MM.1S (cell line): ENCODE results near the gene FOXP2.

ENCODE experiments used
- DNase-seq: peaks from one replicate; pipeline ENCODE4 v3.0.0-alpha.2; 2015
- H2AFZ ChIP-seq: fragments of 300-600 bp; sonication (generic); 2 replicates; pipeline ENCODE4 v1.6.0; 2016; ENCODE audit warnings: antibody characterized with exemption, low read length
- H3F3A ChIP-seq: fragments of 300-600 bp; sonication (generic); 2 replicates; pipeline ENCODE4 v1.6.1; 2016; ENCODE audit warnings: mild to moderate bottlenecking, antibody characterized with exemption, low read length, moderate library complexity, mixed read lengths; ENCODE audit not compliant: insufficient read depth
- H3K27ac ChIP-seq: fragments of 300-600 bp; sonication (generic); 2 replicates; pipeline ENCODE4 v1.5.1; 2016; ENCODE audit warnings: mild to moderate bottlenecking, low read length
- H3K27me3 ChIP-seq: fragments of 300-600 bp; sonication (generic); replicated peaks from 2 replicates; pipeline ENCODE4 v1.6.0; 2016; ENCODE audit warnings: low read length; ENCODE audit not compliant: insufficient read depth
- H3K36me3 ChIP-seq: fragments of 300-600 bp; sonication (generic); replicated peaks from 2 replicates; pipeline ENCODE4 v1.6.1; 2016; ENCODE audit warnings: mild to moderate bottlenecking, low read length, mixed read lengths; ENCODE audit not compliant: insufficient read depth
- H3K4me1 ChIP-seq: fragments of 300-600 bp; sonication (generic); 2 replicates; pipeline ENCODE4 v1.6.1; 2016; ENCODE audit warnings: low read length, mixed read lengths
- H3K4me2 ChIP-seq: fragments of 300-600 bp; sonication (generic); 2 replicates; pipeline ENCODE4 v1.6.0; 2016; ENCODE audit warnings: low read depth, low read length
- H3K4me3 ChIP-seq: fragments of 300-600 bp; sonication (generic); 2 replicates; pipeline ENCODE4 v1.5.1; 2016; ENCODE audit warnings: low read length, mixed read lengths
- H3K79me2 ChIP-seq: fragments of 300-600 bp; sonication (generic); 2 replicates; pipeline ENCODE4 v1.6.1; 2016; ENCODE audit warnings: mixed run types, low read length, mixed read lengths
- H3K9ac ChIP-seq: fragments of 300-600 bp; sonication (generic); 2 replicates; pipeline ENCODE4 v1.6.1; 2016; ENCODE audit warnings: low read length, mixed read lengths
- H3K9me2 ChIP-seq: fragments of 300-600 bp; sonication (generic); replicated peaks from 2 replicates; pipeline ENCODE4 v1.6.1; 2016; ENCODE audit warnings: mild to moderate bottlenecking, low read length, mixed read lengths; ENCODE audit not compliant: insufficient read depth
- H3K9me3 ChIP-seq: fragments of 300-600 bp; sonication (generic); replicated peaks from 2 replicates; pipeline ENCODE4 v1.6.1; 2016; ENCODE audit warnings: mild to moderate bottlenecking, low read length, mixed read lengths; ENCODE audit not compliant: insufficient read depth
- H4K20me1 ChIP-seq: fragments of 300-600 bp; sonication (generic); 2 replicates; pipeline ENCODE4 v1.6.1; 2016; ENCODE audit warnings: mild to moderate bottlenecking, low read length, moderate library complexity, mixed read lengths; ENCODE audit not compliant: insufficient read depth
- CTCF ChIP-seq: fragments of 300-600 bp; sonication (generic); IDR thresholded peaks from 2 replicates; pipeline ENCODE4 v1.5.1; 2016; ENCODE audit warnings: antibody characterized with exemption, low read length, mixed read lengths
- EZH2 ChIP-seq: fragments of 300-600 bp; sonication (generic); optimal IDR thresholded peaks from 2 replicates; pipeline ENCODE3; 2017; ENCODE audit warnings: low read depth, mild to moderate bottlenecking, antibody characterized with exemption, low read length, mixed read lengths
- EZH2phosphoT487 ChIP-seq: fragments of 300-600 bp; sonication (generic); IDR thresholded peaks from 2 replicates; pipeline ENCODE4 v1.6.1; 2018; ENCODE audit warnings: antibody characterized with exemption, low read length

FOXP2 gene

DNA sequence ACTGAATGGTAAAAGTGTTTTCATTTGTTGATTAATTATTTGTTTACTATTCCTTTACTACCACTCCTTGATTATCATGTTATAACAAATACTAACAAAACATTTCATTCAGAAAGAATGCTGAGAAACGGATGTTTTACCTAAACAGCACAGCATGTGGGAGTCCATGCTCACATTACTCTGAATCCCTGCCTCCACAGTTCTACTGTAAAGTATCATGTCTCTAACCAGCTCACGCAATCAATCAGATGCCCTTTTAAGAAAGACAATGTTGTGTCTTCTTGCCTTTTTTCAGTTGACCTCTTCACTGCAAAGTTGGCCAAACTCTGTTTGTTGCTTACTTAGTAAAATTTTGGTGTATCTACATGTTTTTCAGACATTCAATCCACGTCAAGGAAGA lies 274.8 kb downstream of the FOXP2 start:
- H3K9ac ChIP-seq = no peak overlapping the region
- no peak overlapping the region for H2AFZ ChIP-seq
- no peak overlapping the region for H3K27ac ChIP-seq
- H3F3A ChIP-seq = no peaks in the 10 kb centered on the region
- no peaks in the 10 kb centered on the region for H3K36me3 ChIP-seq
- H3K79me2 ChIP-seq = no peaks in the 10 kb centered on the region
- TF ChIP-seq EZH2 = no peak
- TF ChIP-seq CTCF = no peak
- no peak for TF ChIP-seq EZH2phosphoT487
- no peaks in the 10 kb centered on the region for H3K9me3 ChIP-seq
- no peaks in the 10 kb centered on the region for H3K9me2 ChIP-seq
- no peaks in the 10 kb centered on the region for H3K4me1 ChIP-seq
- DNase-seq = no peak
- no peak overlapping the region for H3K4me2 ChIP-seq
- no peaks in the 10 kb centered on the region for H4K20me1 ChIP-seq
- H3K27me3 ChIP-seq = no peaks in the 10 kb centered on the region
- H3K4me3 ChIP-seq = no peak overlapping the region

DNA sequence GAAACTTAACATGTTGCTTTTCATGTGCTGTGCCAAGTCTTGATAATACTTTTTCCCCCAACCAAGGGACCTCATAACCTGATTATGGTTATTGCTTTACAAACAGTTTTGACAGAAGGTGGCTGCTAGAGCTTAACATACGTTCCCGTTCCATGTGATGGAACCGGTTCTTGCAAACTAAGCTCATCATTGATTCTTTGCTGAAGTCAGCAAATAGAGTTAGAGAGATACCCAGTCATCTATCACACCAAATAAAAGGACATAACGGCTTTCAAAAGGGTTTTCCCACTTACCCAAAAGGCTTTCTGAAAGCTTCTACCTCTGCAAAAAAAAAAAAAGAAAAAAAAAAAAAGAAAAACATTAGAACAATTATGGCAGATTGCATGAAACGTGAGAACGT lies 277.0 kb downstream of the FOXP2 start:
- H3K9me2 ChIP-seq = no peaks in the 10 kb centered on the region
- no peak for DNase-seq
- no peaks in the 10 kb centered on the region for H3F3A ChIP-seq

DNA sequence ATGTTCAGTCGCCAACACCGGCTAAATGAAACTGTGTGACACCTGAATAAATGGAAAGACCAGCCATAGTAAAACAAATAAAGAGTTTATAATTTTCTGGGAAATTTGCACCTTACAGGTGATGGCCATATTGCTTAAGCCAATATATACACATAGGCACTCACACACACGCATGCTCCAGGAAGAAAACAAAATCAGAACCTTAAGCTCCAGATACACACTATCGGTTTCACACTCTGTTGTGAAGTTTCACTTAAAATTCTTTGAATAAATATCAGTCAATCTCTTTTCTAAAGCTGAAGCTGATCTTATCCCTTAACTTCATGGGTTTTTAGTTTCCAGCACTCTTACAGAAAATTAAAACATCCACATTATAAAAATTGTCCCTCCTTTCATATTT lies 280.6 kb downstream of the FOXP2 start:
- no peak for DNase-seq
- no peak for TF ChIP-seq CTCF
- TF ChIP-seq EZH2phosphoT487 = no peak
- TF ChIP-seq EZH2 = no peak
- H3K27ac ChIP-seq = no peak overlapping the region
- H3F3A ChIP-seq = no peaks in the 10 kb centered on the region
- H3K9me3 ChIP-seq = no peaks in the 10 kb centered on the region
- no peaks in the 10 kb centered on the region for H3K4me1 ChIP-seq
- no peak overlapping the region for H3K9ac ChIP-seq
- H3K4me2 ChIP-seq = no peak overlapping the region
- H3K27me3 ChIP-seq = no peaks in the 10 kb centered on the region
- no peak overlapping the region for H2AFZ ChIP-seq
- H3K36me3 ChIP-seq = no peaks in the 10 kb centered on the region
- no peaks in the 10 kb centered on the region for H3K79me2 ChIP-seq
- H3K9me2 ChIP-seq = no peaks in the 10 kb centered on the region
- H4K20me1 ChIP-seq = no peaks in the 10 kb centered on the region
- H3K4me3 ChIP-seq = no peak overlapping the region

More for the DNA sequence above, 277.0 kb downstream of the FOXP2 start:
- Histone ChIP-seq H3K4me2 (no peak overlapping the region), H4K20me1 (no peaks in the 10 kb centered on the region), H3K4me1 (no peaks in the 10 kb centered on the region), H3K36me3 (no peaks in the 10 kb centered on the region), H3K27ac (no peak overlapping the region), H3K9ac (no peak overlapping the region), H2AFZ (no peak overlapping the region), H3K9me3 (no peaks in the 10 kb centered on the region), H3K4me3 (no peak overlapping the region), H3K79me2 (no peaks in the 10 kb centered on the region), H3K27me3 (no peaks in the 10 kb centered on the region)
- TF ChIP-seq EZH2 = no peak

DNA sequence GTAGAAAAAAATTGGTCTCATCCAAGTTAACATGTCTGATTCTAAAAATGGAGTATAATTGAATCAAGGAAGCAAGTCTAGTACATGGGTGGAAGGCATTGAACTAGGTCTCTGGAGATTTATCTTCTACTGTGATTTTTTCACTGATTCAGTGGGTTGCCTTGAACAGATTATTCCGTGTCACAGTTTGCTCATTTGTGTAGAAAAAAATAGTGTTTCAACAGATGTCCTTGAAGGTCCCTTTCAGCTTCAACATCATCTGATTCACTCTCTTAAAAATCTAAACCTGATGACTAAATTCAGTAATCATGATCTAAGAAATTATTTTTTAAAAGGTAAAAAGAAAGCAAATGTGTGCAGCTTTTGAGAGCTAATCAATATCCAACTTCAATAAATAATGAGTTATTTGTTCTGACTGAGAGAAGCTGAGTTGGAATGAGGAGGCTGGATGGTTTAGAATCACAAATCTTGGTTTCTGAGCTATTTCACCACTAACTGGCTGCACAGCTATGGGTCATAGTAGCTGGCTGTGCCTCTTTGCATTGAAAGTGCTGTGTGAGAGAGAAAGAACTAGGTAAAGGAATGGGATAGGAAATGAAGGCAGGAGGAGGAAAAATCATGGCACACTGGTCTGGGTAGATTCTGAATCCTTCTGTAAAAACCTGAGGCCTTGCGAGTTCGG lies 285.8 kb downstream of the FOXP2 start:
- Histone ChIP-seq H2AFZ (no peak overlapping the region), H3K4me1 (no peaks in the 10 kb centered on the region), H4K20me1 (no peaks in the 10 kb centered on the region), H3K79me2 (no peaks in the 10 kb centered on the region), H3K9me3 (no peaks in the 10 kb centered on the region), H3K36me3 (no peaks in the 10 kb centered on the region), H3K27me3 (no peaks in the 10 kb centered on the region), H3K9ac (no peak overlapping the region), H3F3A (no peaks in the 10 kb centered on the region), H3K27ac (no peak overlapping the region), H3K9me2 (no peaks in the 10 kb centered on the region), H3K4me2 (no peak overlapping the region), H3K4me3 (no peak overlapping the region)
- TF ChIP-seq EZH2phosphoT487 = no peak
- DNase-seq = no peak
